Measurements from ENCODE around the gene UBXN6. TPM values are rescaled to one million over a fixed set of nuclear protein-coding genes. Genes with fewer than 3 reads are reported as not detected.

Gene UBXN6
- total and polyA plus RNA-seq, 2 of the 8 experiments (the other 6 are each of a cell fraction or from before 2014, with no cell fraction given), result 28.0 to 43.8 TPM

DNA sequence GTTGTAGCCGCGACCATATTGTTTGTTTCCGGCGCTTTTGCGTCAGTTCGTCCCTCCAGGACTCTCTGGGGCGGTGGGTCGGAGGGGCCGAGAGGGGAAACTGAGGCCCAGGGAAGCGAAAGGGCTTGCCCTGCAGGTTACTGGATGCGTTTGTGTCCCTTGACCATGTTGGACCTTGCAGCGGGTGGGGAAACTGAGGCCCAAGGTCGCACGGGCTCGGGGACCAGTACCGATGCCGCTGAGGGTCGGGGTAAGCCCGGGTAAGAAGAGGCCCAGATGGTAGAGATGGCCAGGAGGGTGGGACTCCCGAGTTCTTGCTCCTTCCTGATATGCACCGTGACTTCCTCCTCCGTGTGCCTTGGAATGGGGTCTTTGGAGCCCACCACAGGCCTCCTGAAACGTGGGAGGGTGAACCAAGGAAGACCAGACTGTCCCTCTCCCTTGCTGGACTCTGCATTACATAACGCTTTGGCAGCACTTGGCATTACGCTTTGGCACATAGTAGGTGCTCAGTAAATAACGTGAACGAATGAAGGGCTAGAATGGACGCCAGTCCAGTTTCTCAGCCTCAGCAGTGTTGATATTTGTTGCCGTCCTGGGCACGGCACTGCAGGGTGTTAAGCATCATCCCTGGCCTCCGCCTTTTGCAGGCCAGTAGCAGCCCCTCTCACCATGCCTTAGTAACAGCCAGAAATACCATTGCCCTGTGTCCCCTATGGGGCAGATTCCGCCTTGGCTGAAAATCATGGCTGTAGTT lies 54.4 kb downstream of the UBXN6 start:
- Histone ChIP-seq H3K27ac (ENCODE audit: low read depth, low read length) (peak overlapping the region; percentile 94), H2BK12ac (ENCODE audit: low read depth, low read length) (peak overlapping the region; percentile 87), H3K4me1 (replicated peaks in 1 of 4; ENCODE audit: control insufficient read depth in 3 of 4, insufficient read depth in 4 of 4, low read length in 3 of 4) (peaks cover 2 to 13% (median 4%) of the 10 kb centered on the region in 4 experiments; a peak in 5 of 7 replicates), H4K8ac (ENCODE audit: extremely low read depth, insufficient read depth, low read length) (peak overlapping the region; percentile 82; the same call in 1 of the 2 replicates), H3K14ac (ENCODE audit: insufficient read length) (peak overlapping the region; percentile 37), H3K27me3 (replicated peaks in 1 of 4; ENCODE audit: control insufficient read depth in 3 of 4, extremely low read depth in 1 of 4, insufficient read depth in 3 of 4, low read length in 3 of 4) (no peaks in the 10 kb centered on the region), H3K18ac (ENCODE audit: extremely low read depth, low read length) (peak overlapping the region; percentile 95), H3K79me1 (ENCODE audit: low read depth, low read length) (peaks cover 12% of the 10 kb centered on the region), H3K23ac (ENCODE audit: insufficient read length) (no peak overlapping the region), H3K9ac (replicated peaks in 1 of 4; ENCODE audit: extremely low read depth in 1 of 4, low read depth in 3 of 4, low read length in 3 of 4) (peak overlapping the region; percentile 98 to 100 (median 99)), H4K5ac (ENCODE audit: insufficient read length, low read depth, low read length) (peak overlapping the region; percentile 57), H3K23me2 (ENCODE audit: low read depth, low read length) (peaks cover 12% of the 10 kb centered on the region), H3K79me2 (ENCODE audit: control insufficient read depth in 1 of 2, insufficient read depth in 2 of 2, low read length in 2 of 2) (peaks cover 40 to 70% of the 10 kb centered on the region in 2 experiments), H2BK5ac (ENCODE audit: low read depth, low read length) (peak overlapping the region; percentile 93), H3K9me3 (ENCODE audit: insufficient read depth in 2 of 2, low read depth in 1 of 2, low read length in 1 of 2) (no peaks in the 10 kb centered on the region), H2BK120ac (replicated peaks; ENCODE audit: low read depth, low read length) (no peak overlapping the region), H4K20me1 (replicated peaks in 1 of 2; ENCODE audit: control insufficient read depth in 1 of 2, insufficient read depth in 2 of 2, low read length in 2 of 2) (peaks cover 18 to 20% of the 10 kb centered on the region in 2 experiments), H2AFZ (ENCODE audit: low read length) (no peak overlapping the region), H3K4me2 (ENCODE audit: insufficient read depth in 1 of 2, low read depth in 2 of 2, low read length in 2 of 2) (peak overlapping the region; percentile 99 to 100), H3K36me3 (ENCODE audit: control insufficient read depth in 2 of 4, insufficient read depth in 4 of 4, low read length in 3 of 4) (peaks cover 0 to 13% (median 3%) of the 10 kb centered on the region in 4 experiments; a peak in 3 of 8 replicates), H2AK5ac (ENCODE audit: low read depth, low read length) (peak overlapping the region; percentile 99), H2BK20ac (ENCODE audit: low read length) (no peak overlapping the region), H3K56ac (replicated peaks; ENCODE audit: insufficient read length, low read depth, low read length) (peak overlapping the region; percentile 34), H4K91ac (replicated peaks; ENCODE audit: insufficient read length, low read length) (peak overlapping the region; percentile 14), H3K4ac (replicated peaks; ENCODE audit: insufficient read length, low read depth, low read length) (peak overlapping the region; percentile 47), H2BK15ac (ENCODE audit: low read length) (no peak overlapping the region), H3K4me3 (ENCODE audit: extremely low read depth in 1 of 4, insufficient read depth in 2 of 4, low read depth in 3 of 4, low read length in 4 of 4) (peak overlapping the region; percentile 67 to 98 (median 96))
- no peak for TF ChIP-seq MAFK (IDR thresholded peaks at IDR 0.05; ENCODE audit: low read depth, low read length)
- TF ChIP-seq, protein P1, sequence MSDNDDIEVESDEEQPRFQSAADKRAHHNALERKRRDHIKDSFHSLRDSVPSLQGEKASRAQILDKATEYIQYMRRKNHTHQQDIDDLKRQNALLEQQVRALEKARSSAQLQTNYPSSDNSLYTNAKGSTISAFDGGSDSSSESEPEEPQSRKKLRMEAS (IDR thresholded peaks at IDR 0.05), result 0 out of 2 replicates have a peak, but pooled peaks have one; percentile 16
- TF ChIP-seq BACH1 (IDR thresholded peaks at IDR 0.05; ENCODE audit: low read length), result no peak
- TF ChIP-seq POLR2AphosphoS5 (IDR thresholded peaks at IDR 0.05; ENCODE audit: low read depth, low read length), result peak; percentile 48; the same call in 1 of the 2 replicates
- 0 out of 2 replicates have a peak, but pooled peaks have one; percentile 50 for TF ChIP-seq CHD1 (IDR thresholded peaks at IDR 0.05; ENCODE audit: low read depth, low read length)
- TF ChIP-seq EZH2 (IDR thresholded peaks at IDR 0.05; ENCODE audit: low read depth, low read length, severe bottlenecking), result no peak
- TF ChIP-seq RBBP5 (IDR thresholded peaks at IDR 0.05; ENCODE audit: borderline replicate concordance, low read depth, low read length), result 0 out of 2 replicates have a peak, but pooled peaks have one; percentile 32
- TF ChIP-seq, protein P2, sequence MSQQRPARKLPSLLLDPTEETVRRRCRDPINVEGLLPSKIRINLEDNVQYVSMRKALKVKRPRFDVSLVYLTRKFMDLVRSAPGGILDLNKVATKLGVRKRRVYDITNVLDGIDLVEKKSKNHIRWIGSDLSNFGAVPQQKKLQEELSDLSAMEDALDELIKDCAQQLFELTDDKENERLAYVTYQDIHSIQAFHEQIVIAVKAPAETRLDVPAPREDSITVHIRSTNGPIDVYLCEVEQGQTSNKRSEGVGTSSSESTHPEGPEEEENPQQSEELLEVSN (IDR thresholded peaks at IDR 0.05), result 0 out of 2 replicates have a peak, but pooled peaks have one; percentile 8
- peak in 1 of 2 experiments; percentile 62; a peak in 2 of 3 replicates for TF ChIP-seq POLR2A (IDR thresholded peaks at IDR 0.05; ENCODE audit: control extremely low read depth in 1 of 2, low read depth in 2 of 2, low read length in 2 of 2)
- FAIRE-seq (no peak), DNase-seq (ENCODE audit: low read depth in 1 of 2, low spot score in 2 of 2) (no peak)
- 14% methylated on average over 29 of the region's 32 CpGs; no CpG with 5 or more reads in 1 of the 2 experiments for WGBS, 2 experiments (ENCODE audit: extremely low coverage in 1 of 2, insufficient coverage in 1 of 2, insufficient read length in 1 of 2, insufficient replicate concordance in 2 of 2, low coverage in 1 of 2, low lambda C conversion rate in 2 of 2, missing lambda C conversion rate in 1 of 2)
- POLR2A ChIA-PET (ENCODE audit: partially characterized antibody), result interaction anchor here (1.2 to 49.6 kb wide), 6 partner anchors 9 to 111 kb away, joined by 3 to 1590 read pairs (median 4); partner anchors contain the start of gene UBXN6
- CTCF ChIA-PET (ENCODE audit: partially characterized antibody), result interaction anchor here (1.3 to 3.3 kb wide), 4 partner anchors 28 to 136 kb away, joined by 4 to 16 read pairs (median 6); no protein-coding TSS in a partner anchor
